Left cardiac atrium (tissue), 4 donors: ENCODE results near the gene USB1. TPM values are rescaled to one million over a fixed set of nuclear protein-coding genes. Genes with fewer than 3 reads are reported as not detected.
A peak's percentile ranks its signal among the peaks of the same experiment; 100 is the strongest.

Experiments used
- ATAC-seq, 2 donors: fragments of 200-7000 bp; cut with Tn5 transposase; one replicate each; pipeline ENCODE4 v1.9.1; 2020; ENCODE audit warnings: mild to moderate bottlenecking in 2 of 2, moderate library complexity in 2 of 2
- DNase-seq: peaks from one replicate; pipeline ENCODE4 v3.0.0-alpha.2; 2020
- intact Hi-C, 2 donors: fragments of 100-400 bp; cut with DNase I; formaldehyde crosslinking; loops; one replicate each; pipeline versions ENCODE4 v1.14.1 to v1.15.1; 2022 to 2023
- total RNA-seq, 2 donors: library from RNA; stranded (reverse); fragmentation: NEBNext Ultra II Directional; extraction: Animal tissue kit (Norgen Biotek cat#: 25700); gene quantifications; one replicate each; pipeline ENCODE4 v1.2.1, GENCODE V29; 2021
- donor health status: DM: no; HTN: yes; CAD: no.
- donor health status: DM: no; HTN: yes; CAD: no; lungs with severe emphysema.
- donor health status: DM: yes; HTN: yes; CAD: no.
- donor health status: Dilated cardiomyopathy.

USB1 gene
- total RNA-seq, 2 donors from 2014 or later: 32.3 to 37.7 TPM

- ATAC-seq (no peak), DNase-seq (no peak)
- intact Hi-C loops: no loop called here
Measured at GRCh38 chr16:58042001-58042885, 41.0 kb downstream of the USB1 start.

- intact Hi-C loops: no loop called here
- no peak for DNase-seq
- ATAC-seq: no peak
Measured at GRCh38 chr16:58042886-58043515, 41.8 kb downstream of the USB1 start.

- intact Hi-C loops: no loop called here
- no peak for DNase-seq
- no peak for ATAC-seq
Measured at GRCh38 chr16:58043571-58044155, 42.5 kb downstream of the USB1 start.

GRCh38 chr16:58044266-58045019 lies 43.2 kb downstream of the USB1 start:
- intact Hi-C loops: no loop called here
- ATAC-seq: no peak
- DNase-seq: no peak

GRCh38 chr16:58045096-58045495 lies 43.9 kb downstream of the USB1 start:
- DNase-seq (no peak), ATAC-seq (no peak)
- intact Hi-C loops: no loop called here

GRCh38 chr16:58046054-58046881 lies 45.1 kb downstream of the USB1 start:
- ATAC-seq (no peak), DNase-seq (no peak)
- intact Hi-C loops: no loop called here

GRCh38 chr16:58046936-58047335 lies 45.7 kb downstream of the USB1 start:
- peak in 1 of 2 donors; percentile 5 for ATAC-seq
- DNase-seq: no peak
- intact Hi-C loops: no loop called here

GRCh38 chr16:58047557-58048348 lies 46.5 kb downstream of the USB1 start:
- DNase-seq (no peak), ATAC-seq (peak; percentile 21 to 48)
- intact Hi-C loops: no loop called here

- intact Hi-C loops: no loop called here
- DNase-seq (no peak), ATAC-seq (no peak)
Measured at GRCh38 chr16:58048494-58049231, 47.5 kb downstream of the USB1 start.

GRCh38 chr16:58049232-58050185 lies 48.3 kb downstream of the USB1 start:
- intact Hi-C loops: no loop called here
- ATAC-seq (peak in 1 of 2 donors; percentile 6), DNase-seq (no peak)

GRCh38 chr16:58051296-58051695 lies 50.1 kb downstream of the USB1 start:
- DNase-seq: no peak
- intact Hi-C loops: no loop called here
- ATAC-seq: no peak

GRCh38 chr16:58051821-58052603 lies 50.8 kb downstream of the USB1 start:
- no peak for DNase-seq
- intact Hi-C loops: no loop called here
- ATAC-seq: no peak

- no peak for ATAC-seq
- intact Hi-C loops: no loop called here
- DNase-seq: no peak
Measured at GRCh38 chr16:58053682-58054005, 52.4 kb downstream of the USB1 start.

- DNase-seq (no peak), ATAC-seq (no peak)
- intact Hi-C loops: no loop called here
Measured at GRCh38 chr16:58054289-58054688, 53.1 kb downstream of the USB1 start.

- DNase-seq: no peak
- intact Hi-C loops: no loop called here
- ATAC-seq: peak in 1 of 2 donors; percentile 23
Measured at GRCh38 chr16:58056580-58056979, 55.4 kb downstream of the USB1 start.

- no peak for DNase-seq
- intact Hi-C loops: no loop called here
- ATAC-seq: no peak
Measured at GRCh38 chr16:58057121-58057520, 55.9 kb downstream of the USB1 start.
